Right renal pelvis (tissue), 4 donors: ENCODE data around the gene ZNF407. TPM values are rescaled to one million over a fixed set of nuclear protein-coding genes. Genes with fewer than 3 reads are reported as not detected.

ENCODE experiments used
- DNase-seq, 4 donors: peaks; one replicate each; pipeline ENCODE4 v3.0.0-alpha.2; 2013; ENCODE audit warnings: low read depth in 4 of 4, low spot score in 3 of 4, missing footprints in 1 of 4
- polyA plus RNA-seq, 4 donors: library from polyadenylated mRNA; unstranded; fragments of 120-200 nt; gene quantifications; one replicate each; pipeline ENCODE4 v1.2.1, GENCODE V29; 2013; ENCODE audit not compliant: insufficient read length in 4 of 4

The ZNF407 gene
- polyA plus RNA-seq, 4 donors, result 9.6 to 11.6 (median 10.0) TPM

- DNase-seq, result no peak
These were observed 466.2 kb downstream of the ZNF407 start for GRCh38 chr18:75063615-75064512.

- no peak for DNase-seq
These were observed 466.8 kb downstream of the ZNF407 start for GRCh38 chr18:75064513-75064905.

- DNase-seq, result no peak
These were observed 467.8 kb downstream of the ZNF407 start for GRCh38 chr18:75065251-75066000.

GRCh38 chr18:75066021-75066880 lies 468.6 kb downstream of the ZNF407 start:
- DNase-seq, result no peak

- no peak for DNase-seq
These were observed 469.3 kb downstream of the ZNF407 start for GRCh38 chr18:75066936-75067335.

- DNase-seq, result no peak
These were observed 470.5 kb downstream of the ZNF407 start for GRCh38 chr18:75067996-75068645.

GRCh38 chr18:75068682-75069435 lies 471.2 kb downstream of the ZNF407 start:
- no peak for DNase-seq

- DNase-seq, result no peak
These were observed 472.6 kb downstream of the ZNF407 start for GRCh38 chr18:75070235-75070624.

- DNase-seq, result peak in 1 of 4 donors; percentile 12
These were observed 473.2 kb downstream of the ZNF407 start for GRCh38 chr18:75070625-75071483.

GRCh38 chr18:75071484-75071785 lies 473.8 kb downstream of the ZNF407 start:
- DNase-seq, result no peak

GRCh38 chr18:75071866-75072671 lies 474.4 kb downstream of the ZNF407 start:
- no peak for DNase-seq

- DNase-seq, result no peak
These were observed 475.2 kb downstream of the ZNF407 start for GRCh38 chr18:75072672-75073371.

- no peak for DNase-seq
These were observed 476.0 kb downstream of the ZNF407 start for GRCh38 chr18:75073654-75074053.

- no peak for DNase-seq
These were observed 476.7 kb downstream of the ZNF407 start for GRCh38 chr18:75074196-75075015.

GRCh38 chr18:75075016-75075305 lies 477.3 kb downstream of the ZNF407 start:
- DNase-seq, result no peak

GRCh38 chr18:75075429-75075841 lies 477.8 kb downstream of the ZNF407 start:
- DNase-seq, result no peak

GRCh38 chr18:75076286-75076685 lies 478.6 kb downstream of the ZNF407 start:
- no peak for DNase-seq
